Body of pancreas (tissue), 4 donors: ENCODE data around the gene PLD6.

Experiments used
- POLR2A ChIP-seq, 3 donors: fragments of 450-650 bp; IDR thresholded peaks; one replicate each; pipeline ENCODE4 v1.6.1; 2016; ENCODE audit warnings: antibody characterized with exemption in 3 of 3, mild to moderate bottlenecking in 2 of 3
- TF ChIP-seq, protein P1 (sequence below), 7 experiments: fragments of 450-650 bp in 4 of 7; fragments of 200-600 bp in 3 of 7; sonication (generic) in 3 of 7; IDR thresholded peaks; one replicate each; pipeline ENCODE4 v1.5.1; 2016 to 2019; ENCODE audit warnings: antibody characterized with exemption in 7 of 7

GRCh38 chr17:17182598-17183136 lies 23.5 kb downstream of the PLD6 start:
- TF ChIP-seq, protein P1, sequence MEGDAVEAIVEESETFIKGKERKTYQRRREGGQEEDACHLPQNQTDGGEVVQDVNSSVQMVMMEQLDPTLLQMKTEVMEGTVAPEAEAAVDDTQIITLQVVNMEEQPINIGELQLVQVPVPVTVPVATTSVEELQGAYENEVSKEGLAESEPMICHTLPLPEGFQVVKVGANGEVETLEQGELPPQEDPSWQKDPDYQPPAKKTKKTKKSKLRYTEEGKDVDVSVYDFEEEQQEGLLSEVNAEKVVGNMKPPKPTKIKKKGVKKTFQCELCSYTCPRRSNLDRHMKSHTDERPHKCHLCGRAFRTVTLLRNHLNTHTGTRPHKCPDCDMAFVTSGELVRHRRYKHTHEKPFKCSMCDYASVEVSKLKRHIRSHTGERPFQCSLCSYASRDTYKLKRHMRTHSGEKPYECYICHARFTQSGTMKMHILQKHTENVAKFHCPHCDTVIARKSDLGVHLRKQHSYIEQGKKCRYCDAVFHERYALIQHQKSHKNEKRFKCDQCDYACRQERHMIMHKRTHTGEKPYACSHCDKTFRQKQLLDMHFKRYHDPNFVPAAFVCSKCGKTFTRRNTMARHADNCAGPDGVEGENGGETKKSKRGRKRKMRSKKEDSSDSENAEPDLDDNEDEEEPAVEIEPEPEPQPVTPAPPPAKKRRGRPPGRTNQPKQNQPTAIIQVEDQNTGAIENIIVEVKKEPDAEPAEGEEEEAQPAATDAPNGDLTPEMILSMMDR (IDR thresholded peaks at IDR 0.05): no peak
- TF ChIP-seq POLR2A (IDR thresholded peaks at IDR 0.05): no peak
